Adrenal gland (tissue), 19 donors: ENCODE measurements around the gene LINS1. TPM values are rescaled to one million over a fixed set of nuclear protein-coding genes. Genes with fewer than 3 reads are reported as not detected.

Experiments used
- DNase-seq, 7 donors: peaks; one replicate each; pipeline ENCODE4 v3.0.0-alpha.2; 2019 to 2020
- H3K27ac ChIP-seq, 5 donors: fragments of 200-600 bp; sonication (generic) in 4 of 5; 1 replicate in 3 of 5; 2 replicates in 2 of 5; pipeline versions ENCODE4 v1.5.1 to v1.8.0; 2016 to 2020; ENCODE audit warnings: mild to moderate bottlenecking in 1 of 5
- H3K27me3 ChIP-seq: fragments of 200-600 bp; 2 replicates; pipeline ENCODE4 v1.8.0; 2021
- H3K36me3 ChIP-seq, 2 donors: fragments of 200-600 bp; replicated peaks in 1 of 2; 1 replicate in 1 of 2; 2 replicates in 1 of 2; pipeline versions ENCODE4 v1.5.1 to v1.8.0; 2018 to 2022
- H3K4me1 ChIP-seq, 2 donors: fragments of 200-600 bp; replicated peaks in 1 of 2; 1 replicate in 1 of 2; 2 replicates in 1 of 2; pipeline versions ENCODE4 v1.5.1 to v1.8.0; 2018 to 2021
- H3K4me3 ChIP-seq, 4 donors: fragments of 200-600 bp; sonication (generic) in 3 of 4; one replicate each; pipeline ENCODE4 v1.5.1; 2016 to 2018
- H3K9me3 ChIP-seq, 3 donors: fragments of 200-600 bp; sonication (generic) in 1 of 3; replicated peaks in 1 of 3; 1 replicate in 2 of 3; 2 replicates in 1 of 3; pipeline versions ENCODE4 v1.5.1 to v1.8.0; 2016 to 2021
- CTCF ChIP-seq, 6 experiments: fragments of 450-650 bp in 4 of 6; fragments of 200-600 bp in 2 of 6; sonication (generic) in 1 of 6; IDR thresholded peaks; 1 replicate in 5 of 6; 2 replicates in 1 of 6; pipeline versions ENCODE4 v1.5.1 to v1.8.0; 2016 to 2021; ENCODE audit warnings: antibody characterized with exemption in 6 of 6, mild to moderate bottlenecking in 2 of 6, moderate library complexity in 1 of 6
- POLR2A ChIP-seq, 2 donors: fragments of 450-650 bp; IDR thresholded peaks; one replicate each; pipeline ENCODE4 v1.6.1; 2017; ENCODE audit warnings: antibody characterized with exemption in 2 of 2, mild to moderate bottlenecking in 2 of 2, moderate library complexity in 1 of 2
- WGBS, 4 donors: extraction: QIAGEN DNeasy Blood & Tissue Kit in 2 of 4; methylation state at CpG; one replicate each; pipeline versions ENCODE4 v1.1.5 to v1.1.7; 2013 to 2017; 5-methylcytosine and 5-hydroxymethylcytosine counted together
- intact Hi-C, 2 donors: fragments of 100-400 bp; cut with DNase I; formaldehyde crosslinking; loops; one replicate each; pipeline versions ENCODE4 v1.14.1 to v1.15.0; 2022 to 2023
- long read RNA-seq, 10 donors: library from polyadenylated mRNA in 3 of 10; unstranded in 2 of 10; stranded (forward) in 1 of 10; transcript quantifications; one replicate each; pipeline ENCODE4 v2.0.0 and lab custom pipeline, GENCODE V29; 2021 to 2026
- polyA plus RNA-seq, 3 donors: library from polyadenylated mRNA; stranded (reverse); fragments of 200-250 nt in 2 of 3; fragments of 350-450 nt in 1 of 3; fragmentation: Illumina TruSeq in 1 of 3; extraction: RNeasy Lipid Tissue Mini Kit (QIAGEN cat#74804) in 1 of 3; gene quantifications; one replicate each; pipeline ENCODE4 v1.2.3, GENCODE V29; 2013 to 2014
- total RNA-seq, 9 donors: library from RNA; depleted of rRNA in 4 of 9; stranded (reverse); fragments of >200 nt in 4 of 9; fragments of 120-200 nt in 1 of 9; fragmentation: NEBNext Ultra II Directional in 1 of 9; extraction: Animal tissue kit (Norgen Biotek cat#: 25700) in 1 of 9; gene quantifications; one replicate each; pipeline versions ENCODE4 v1.1.0 to v1.2.4, GENCODE V29; 2013 to 2023
- donor health status: healthy with polysubstance abuse.
- donor health status: Bipolar disorder and iron deficiency.
- donor health status: DM: yes; HTN: yes; CAD: no.
- donor health status: DM: no; HTN: no; CAD: no.
- donor health status: DM: no; HTN: no; CAD: no.
- donor health status: DM: yes; HTN: yes; CAD: no.

The LINS1 gene
- total RNA-seq (10 to 100 TPM in 7 of 9 donors, 1 to 10 TPM in 2; 7.4 to 23.5 (median 13.2) TPM), polyA plus RNA-seq (10 to 100 TPM in 2 of 3 donors, 1 to 10 TPM in 1; 8.1 to 19.4 (median 11.2) TPM)
- long read RNA-seq, donor 1, partial matches to known transcripts = 0 of 1 reads
- long read RNA-seq, donor 1, other reads (novel, unspliced or antisense) = 0 of 1 reads
- long read RNA-seq, donor 2 = 0 reads
- long read RNA-seq, donor 3 = 0 reads
- long read RNA-seq, donor 4, partial matches to known transcripts = 0 of 2 reads
- long read RNA-seq, donor 4, other reads (novel, unspliced or antisense) = 2 of 2 reads
- long read RNA-seq, donor 5, full-length matches to known transcripts = 7 of 12 reads
- long read RNA-seq, donor 5, partial matches to known transcripts = 0 of 12 reads
- long read RNA-seq, donor 5, other reads (novel, unspliced or antisense) = 5 of 12 reads
- long read RNA-seq, donor 6, full-length matches to known transcripts = 2 of 5 reads
- long read RNA-seq, donor 6, partial matches to known transcripts = 0 of 5 reads
- long read RNA-seq, donor 6, other reads (novel, unspliced or antisense) = 3 of 5 reads
- long read RNA-seq, donor 7 = 0 reads
- long read RNA-seq, donor 8, full-length matches to known transcripts = 5 of 5 reads
- long read RNA-seq, donor 8, partial matches to known transcripts = 0 of 5 reads
- long read RNA-seq, donor 8, other reads (novel, unspliced or antisense) = 0 of 5 reads
- long read RNA-seq, donor 9, partial matches to known transcripts = 0 of 3 reads
- long read RNA-seq, donor 9, other reads (novel, unspliced or antisense) = 0 of 3 reads
- long read RNA-seq, donor 10, partial matches to known transcripts = 0 of 1 reads
- long read RNA-seq, donor 10, other reads (novel, unspliced or antisense) = 0 of 1 reads

GRCh38 chr15:100602064-100602822 is at the start of gene LINS1, which contains the start of gene ASB7:
LINS1 (minus strand) TSS chr15:100602184; CDS start chr15:100580842, 21,342 bp downstream.
ASB7 (plus strand) TSS chr15:100602589; CDS start chr15:100612217, 9,628 bp downstream.
- Histone ChIP-seq H3K9me3 (no peaks in the 10 kb centered on the region), H3K4me1 (peaks cover 8 to 30% of the 10 kb centered on the region in 2 donors), H3K4me3 (peak within 1 kb of the TSS; percentile 70 to 97 (median 82)), H3K27ac (peak within 1 kb of the TSS; percentile 18 to 89 (median 73)), H3K27me3 (no peaks in the 10 kb centered on the region), H3K36me3 (no peaks in the 10 kb centered on the region)
- WGBS, 4 donors = 0% methylated on average over 9 to 51 of the region's 51 CpGs
- TF ChIP-seq POLR2A (IDR thresholded peaks at IDR 0.05) (peak in 1 of 2 donors; percentile 8), CTCF (IDR thresholded peaks at IDR 0.05) (peak in 1 of 6 experiments; percentile 1)
- peak; percentile 100 for DNase-seq
- intact Hi-C loops = no loop called here

- Histone ChIP-seq H3K27me3 (no peaks in the 10 kb centered on the region), H3K4me3 (no peak overlapping the region), H3K36me3 (no peaks in the 10 kb centered on the region), H3K9me3 (no peaks in the 10 kb centered on the region), H3K27ac (no peak overlapping the region), H3K4me1 (peaks cover 0 to 10% of the 10 kb centered on the region in 2 donors)
- intact Hi-C loops = no loop called here
- DNase-seq = no peak
- TF ChIP-seq POLR2A (IDR thresholded peaks at IDR 0.05) (no peak), CTCF (IDR thresholded peaks at IDR 0.05) (no peak)
- 89 to 93% (median 90%) methylated on average over 5 of the region's 5 CpGs for WGBS, 4 donors
Measured at GRCh38 chr15:100651253-100651652, 49.3 kb upstream of the LINS1 start.

- intact Hi-C loops = no loop called here
Measured at GRCh38 chr15:100650685-100651084, 48.7 kb upstream of the LINS1 start.

More at GRCh38 chr15:100650685-100651084, 48.7 kb upstream of the LINS1 start:
- Histone ChIP-seq H3K4me1 (peaks cover 0 to 10% of the 10 kb centered on the region in 2 donors), H3K4me3 (no peak overlapping the region), H3K9me3 (no peaks in the 10 kb centered on the region), H3K36me3 (no peaks in the 10 kb centered on the region), H3K27ac (no peak overlapping the region), H3K27me3 (no peaks in the 10 kb centered on the region)
- 78 to 81% (median 80%) methylated on average over 1 of the region's 1 CpG for WGBS, 4 donors
- no peak for DNase-seq
- TF ChIP-seq CTCF (IDR thresholded peaks at IDR 0.05) (no peak), POLR2A (IDR thresholded peaks at IDR 0.05) (no peak)
